ENCODE measurements around the gene CASP6.

GRCh38 chr4:109719604-109720003, 16.4 kb upstream of the CASP6 start:
- TF ChIP-seq CTCF (conservative IDR thresholded peaks at IDR 0.05) (no peak), ZFX (IDR thresholded peaks at IDR 0.05) (no peak)

Data from C4-2B (cell line).